HG02588 (cell line): Measurements from ENCODE around the gene RPS6KA2.

Source experiments
- ATAC-seq: cut with Tn5 transposase; IDR thresholded peaks from one replicate; pipeline ENCODE4 v1.9.1; 2021; ENCODE audit warnings: mild to moderate bottlenecking, moderate library complexity; ENCODE audit not compliant: unreplicated experiment

The RPS6KA2 gene

GRCh38 chr6:166492092-166492741 lies 134.8 kb downstream of the RPS6KA2 start:
- no peak for ATAC-seq

- ATAC-seq, result no peak
Measured at GRCh38 chr6:166490671-166491500, 136.2 kb downstream of the RPS6KA2 start.

- ATAC-seq, result no peak
Measured at GRCh38 chr6:166489301-166490155, 137.5 kb downstream of the RPS6KA2 start.

- no peak for ATAC-seq
Measured at GRCh38 chr6:166488701-166489100, 138.3 kb downstream of the RPS6KA2 start.

GRCh38 chr6:166488076-166488685 lies 138.9 kb downstream of the RPS6KA2 start:
- peak; percentile 95 for ATAC-seq

GRCh38 chr6:166487148-166487547 lies 139.9 kb downstream of the RPS6KA2 start:
- ATAC-seq, result no peak

GRCh38 chr6:166486536-166486880 lies 140.5 kb downstream of the RPS6KA2 start:
- ATAC-seq, result no peak

GRCh38 chr6:166485651-166486535 lies 141.2 kb downstream of the RPS6KA2 start:
- ATAC-seq, result no peak

GRCh38 chr6:166484863-166485262 lies 142.2 kb downstream of the RPS6KA2 start:
- ATAC-seq, result no peak

GRCh38 chr6:166483573-166484250 lies 143.3 kb downstream of the RPS6KA2 start:
- ATAC-seq, result no peak

GRCh38 chr6:166483026-166483425 lies 144.0 kb downstream of the RPS6KA2 start:
- no peak for ATAC-seq

- no peak for ATAC-seq
Measured at GRCh38 chr6:166478782-166479592, 148.1 kb downstream of the RPS6KA2 start.

GRCh38 chr6:166477647-166478365 lies 149.2 kb downstream of the RPS6KA2 start:
- no peak for ATAC-seq

- ATAC-seq, result no peak
Measured at GRCh38 chr6:166476634-166477215, 150.3 kb downstream of the RPS6KA2 start.

- ATAC-seq, result no peak
Measured at GRCh38 chr6:166476061-166476591, 150.9 kb downstream of the RPS6KA2 start.

GRCh38 chr6:166474721-166475565 lies 152.1 kb downstream of the RPS6KA2 start:
- no peak for ATAC-seq
